SW480 (cell line): Measurements from ENCODE around the gene CIDEB.

Source experiments
- DNase-seq: peaks from one replicate; pipeline ENCODE4 v3.0.0-alpha.2; 2016; ENCODE audit warnings: low spot score

Gene CIDEB

DNA sequence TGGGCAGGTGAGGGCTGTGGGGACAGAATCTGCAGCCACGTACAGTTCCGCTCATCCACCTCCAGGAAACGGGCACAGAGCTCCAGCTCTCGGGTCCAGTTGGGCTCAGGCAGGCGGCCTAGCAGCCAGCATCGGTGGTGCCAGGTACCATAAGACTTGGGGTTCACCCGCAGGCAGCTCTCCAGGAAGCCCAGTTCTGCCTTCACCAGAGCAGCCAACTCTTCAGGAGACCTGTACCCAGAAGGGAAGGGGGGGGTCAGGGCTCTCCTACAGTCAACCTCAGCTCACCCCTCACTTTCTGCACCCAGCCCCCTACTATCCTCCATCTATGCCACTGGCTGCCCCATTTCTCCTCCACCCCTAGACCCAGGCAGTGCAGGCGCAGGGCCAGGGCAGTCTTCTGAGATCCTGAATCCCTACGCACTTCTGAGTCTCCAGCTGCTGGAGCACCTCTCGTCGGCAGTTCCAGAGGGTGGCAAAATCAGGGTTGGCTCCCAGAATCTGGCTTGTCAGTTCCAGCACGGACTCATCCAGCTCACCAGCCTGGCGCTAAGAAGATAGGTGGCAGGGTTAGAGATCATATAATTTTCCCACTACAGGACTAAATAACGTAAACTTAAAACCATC, 37.8 kb downstream of the CIDEB start:
- DNase-seq = no peak

DNA sequence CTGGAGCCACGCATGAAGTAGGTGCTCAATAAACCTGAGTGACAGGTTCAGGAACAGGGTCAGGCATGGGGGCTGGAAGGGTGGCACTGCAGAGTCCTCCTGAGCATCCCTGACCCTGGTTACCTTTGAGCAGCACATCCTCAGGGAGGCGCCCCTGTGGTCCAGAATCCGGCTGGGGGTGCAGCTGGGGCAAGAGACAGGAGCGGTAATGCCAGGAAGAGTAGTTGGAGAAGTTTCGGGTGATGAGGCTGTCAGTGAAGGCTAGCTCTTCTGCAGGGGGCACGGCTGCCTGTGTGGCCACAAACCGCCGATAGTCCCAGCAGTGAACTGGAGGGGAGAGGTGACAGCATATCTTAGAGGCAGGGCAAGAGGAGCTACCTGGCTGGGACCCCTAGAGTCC, 38.4 kb downstream of the CIDEB start:
- no peak for DNase-seq

- DNase-seq = no peak
These were observed 39.6 kb downstream of the CIDEB start for GRCh38 chr14:24268225-24268624.

DNA sequence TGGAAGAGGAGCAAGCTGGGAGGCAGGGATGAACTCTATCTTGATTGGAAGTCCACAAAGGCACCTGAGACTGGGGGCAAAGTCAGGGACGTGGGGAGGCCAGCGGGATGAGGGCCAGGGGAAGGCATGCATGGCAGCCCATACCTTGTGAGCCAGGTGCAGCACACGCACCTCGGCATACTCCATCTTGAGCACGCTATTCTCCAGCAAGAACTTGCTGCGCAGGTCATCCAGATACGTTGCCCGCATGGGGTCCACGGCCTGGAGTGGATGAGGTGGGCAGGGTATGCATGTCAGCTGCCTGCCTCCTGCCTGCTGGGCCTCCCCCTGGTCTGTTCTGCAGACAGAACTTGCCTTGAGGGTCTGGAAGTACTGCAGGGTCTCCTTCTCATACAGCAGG, 40.3 kb downstream of the CIDEB start:
- DNase-seq = no peak

GRCh38 chr14:24266344-24267244, 41.2 kb downstream of the CIDEB start:
- DNase-seq = no peak

DNA sequence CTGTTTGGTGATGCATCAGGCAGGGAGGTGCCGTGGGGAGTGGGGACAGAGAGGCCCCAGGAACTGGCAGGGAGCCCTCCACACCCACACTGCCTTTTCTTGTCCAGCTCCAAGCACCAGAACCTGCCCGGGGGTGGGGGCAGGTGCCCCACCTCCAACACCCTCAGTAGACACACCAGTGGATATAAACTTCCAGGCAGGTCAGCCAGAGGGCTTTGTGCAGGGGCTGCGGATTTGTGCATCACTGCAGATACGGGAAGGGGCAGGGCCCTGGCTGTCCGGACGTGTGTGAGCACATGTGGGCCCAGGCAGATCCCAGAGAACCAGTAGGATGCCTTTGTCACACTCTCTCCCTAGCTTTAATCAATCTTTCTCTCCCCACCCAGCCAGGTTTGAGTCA, 43.5 kb downstream of the CIDEB start:
- DNase-seq = no peak

DNA sequence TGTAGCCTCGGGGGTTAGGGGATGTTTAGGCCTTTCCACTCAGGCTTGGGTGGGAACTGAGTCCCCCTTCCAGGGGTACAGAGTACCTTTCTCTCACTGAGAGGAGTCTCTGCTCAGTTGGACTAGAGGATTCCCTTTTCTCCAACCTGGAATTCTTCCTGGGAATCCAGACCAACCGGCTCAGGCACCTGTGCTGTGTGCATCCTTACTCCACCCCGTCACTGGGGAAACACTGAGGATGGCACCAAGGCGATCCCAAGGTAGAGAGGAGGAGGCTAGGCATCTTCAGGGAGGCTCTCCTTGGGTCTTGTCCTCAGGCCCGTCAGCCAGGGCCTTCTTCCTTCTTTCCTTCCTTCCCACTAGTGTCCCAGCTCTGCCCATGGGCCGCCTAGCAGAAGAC, 43.9 kb downstream of the CIDEB start:
- DNase-seq = no peak

DNA sequence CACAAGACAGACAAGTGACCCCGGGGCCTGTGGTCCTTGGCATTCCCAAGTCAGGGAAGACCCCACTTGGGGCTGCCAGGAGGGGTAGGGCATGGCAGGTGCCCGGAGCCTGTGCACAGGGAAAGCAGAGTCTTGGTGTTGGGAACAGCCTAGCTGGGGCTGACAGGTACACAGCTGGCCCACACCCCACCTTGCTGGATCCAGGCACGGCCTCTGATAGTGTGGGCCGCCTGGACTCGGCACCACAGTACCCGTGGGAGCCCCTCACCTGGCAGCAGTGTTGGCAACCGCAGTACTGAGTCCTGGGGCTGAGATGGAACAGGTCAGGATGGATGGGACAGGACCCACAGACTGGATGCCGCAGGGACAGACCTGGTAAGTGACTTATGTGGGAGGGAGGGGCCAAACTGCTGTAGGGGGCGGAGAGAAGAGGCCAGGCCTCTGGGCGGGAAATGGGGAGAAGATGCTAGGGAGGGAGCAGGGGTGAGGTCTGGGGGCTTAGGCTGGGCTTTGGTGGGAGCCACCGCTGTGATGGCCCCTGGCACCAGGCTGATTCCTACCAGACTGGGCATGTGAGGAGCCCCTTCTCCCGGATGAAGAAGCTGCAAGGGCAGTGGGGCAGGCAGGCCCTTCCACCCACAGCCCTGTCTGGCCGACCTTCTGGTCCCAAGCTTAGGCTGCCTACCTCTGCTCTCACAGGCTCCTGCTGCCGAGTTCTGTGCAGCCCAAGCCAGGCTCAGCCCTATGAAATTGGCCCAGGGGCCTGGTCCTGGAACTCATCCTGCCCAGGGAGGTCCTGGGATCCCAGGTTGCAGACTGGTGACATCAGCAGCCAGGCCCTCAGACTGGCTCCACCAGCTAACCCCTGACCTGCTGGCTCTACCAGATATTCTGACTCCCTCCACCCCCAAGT, 44.7 kb downstream of the CIDEB start, which contains the start of gene TGM1:
Gene TGM1, minus strand, starts transcription at position 357 of the 913 bp plus-strand sequence. CDS start 825 bp downstream, outside the sequence.
- no peak for DNase-seq

DNA sequence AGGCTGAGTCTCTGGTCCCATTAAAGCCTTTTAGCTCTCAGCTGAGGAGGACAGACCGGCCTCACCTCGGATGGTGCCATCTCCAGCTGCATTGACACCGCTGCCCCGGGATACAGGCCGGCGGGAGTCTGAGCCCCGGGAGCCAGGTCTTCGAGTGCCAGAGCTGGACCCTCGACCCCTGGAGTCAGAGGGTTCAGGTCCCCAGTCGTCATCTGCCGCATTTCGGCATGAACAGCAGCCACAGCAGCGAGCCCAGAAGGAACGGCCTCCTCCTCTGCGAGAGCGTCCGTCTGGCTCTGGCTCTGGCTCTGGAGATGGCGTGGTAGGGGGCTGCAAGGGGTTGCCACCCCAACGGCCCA, 45.8 kb downstream of the CIDEB start:
- no peak for DNase-seq

DNA sequence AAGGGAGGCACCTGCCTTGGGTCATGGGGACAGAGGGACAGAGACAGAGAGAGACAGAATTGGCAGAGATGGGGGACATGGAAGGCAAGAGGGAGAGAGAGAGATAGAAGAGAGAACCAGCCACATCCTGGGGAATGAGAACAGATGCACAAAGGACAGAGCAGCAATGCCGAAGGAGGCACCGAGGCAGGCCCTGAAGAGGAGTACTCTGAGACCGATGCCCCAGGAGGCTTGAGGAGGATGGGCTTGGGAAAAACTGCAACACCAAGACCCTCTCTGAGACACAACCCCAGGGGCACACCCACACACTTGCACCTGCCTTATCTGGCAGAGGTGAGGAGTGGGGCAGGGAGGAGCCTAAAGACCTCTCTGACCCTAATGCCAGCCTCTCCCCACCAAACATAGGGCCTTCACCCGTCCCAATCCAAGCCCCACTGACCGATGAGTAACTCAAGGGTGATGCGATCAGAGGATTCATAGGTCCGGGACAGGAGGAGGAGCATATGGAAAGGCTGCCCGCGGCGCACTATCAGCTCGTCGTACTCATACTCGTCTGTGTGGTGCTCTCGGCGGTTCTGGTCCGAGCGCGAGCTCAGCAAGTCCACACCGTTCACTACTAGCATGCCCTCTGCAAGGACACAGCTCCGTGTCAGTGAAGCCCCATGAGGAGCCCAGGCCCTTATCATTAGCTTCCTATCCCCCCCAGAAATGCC, 46.4 kb downstream of the CIDEB start:
- DNase-seq = no peak

- no peak for DNase-seq
These were observed 47.0 kb downstream of the CIDEB start for GRCh38 chr14:24260780-24261157.

DNA sequence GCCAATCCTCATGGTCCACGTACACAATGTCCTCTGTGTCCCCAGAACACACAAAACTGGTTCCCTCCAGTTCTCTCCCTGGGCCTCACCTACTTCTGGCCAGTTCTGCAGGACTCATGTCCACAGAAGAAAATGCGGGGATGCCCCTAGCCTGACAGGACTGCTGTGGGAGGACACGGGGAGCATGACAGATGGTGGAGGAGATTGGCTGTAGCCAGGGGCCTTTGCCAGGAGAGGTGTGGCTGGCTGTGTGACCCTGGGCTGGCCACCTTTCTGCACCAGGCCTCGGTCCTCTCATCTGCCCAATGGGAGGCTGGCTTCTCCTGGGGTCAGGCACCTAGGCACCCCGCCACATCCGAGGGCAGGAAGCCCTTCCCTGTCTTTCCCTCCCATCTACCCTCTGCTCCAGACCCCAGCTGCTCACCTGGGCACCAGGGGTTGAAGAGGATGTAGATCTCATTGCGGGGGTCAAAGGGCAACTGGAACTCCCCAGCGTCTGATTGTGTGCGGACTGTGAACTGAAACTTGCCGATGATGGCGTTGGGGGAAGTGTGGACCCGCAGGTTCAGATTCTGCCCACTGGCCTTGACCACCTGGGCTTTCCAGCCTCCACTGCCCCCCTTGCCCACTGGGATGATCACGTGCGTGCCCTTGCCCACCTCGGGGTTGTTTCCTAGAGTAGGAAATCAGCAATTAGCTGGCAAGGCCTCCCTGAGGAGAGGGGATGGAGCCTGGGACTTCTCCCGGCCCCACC, 47.6 kb downstream of the CIDEB start:
- DNase-seq = no peak

GRCh38 chr14:24259282-24260025, 48.3 kb downstream of the CIDEB start:
- DNase-seq = no peak

DNA sequence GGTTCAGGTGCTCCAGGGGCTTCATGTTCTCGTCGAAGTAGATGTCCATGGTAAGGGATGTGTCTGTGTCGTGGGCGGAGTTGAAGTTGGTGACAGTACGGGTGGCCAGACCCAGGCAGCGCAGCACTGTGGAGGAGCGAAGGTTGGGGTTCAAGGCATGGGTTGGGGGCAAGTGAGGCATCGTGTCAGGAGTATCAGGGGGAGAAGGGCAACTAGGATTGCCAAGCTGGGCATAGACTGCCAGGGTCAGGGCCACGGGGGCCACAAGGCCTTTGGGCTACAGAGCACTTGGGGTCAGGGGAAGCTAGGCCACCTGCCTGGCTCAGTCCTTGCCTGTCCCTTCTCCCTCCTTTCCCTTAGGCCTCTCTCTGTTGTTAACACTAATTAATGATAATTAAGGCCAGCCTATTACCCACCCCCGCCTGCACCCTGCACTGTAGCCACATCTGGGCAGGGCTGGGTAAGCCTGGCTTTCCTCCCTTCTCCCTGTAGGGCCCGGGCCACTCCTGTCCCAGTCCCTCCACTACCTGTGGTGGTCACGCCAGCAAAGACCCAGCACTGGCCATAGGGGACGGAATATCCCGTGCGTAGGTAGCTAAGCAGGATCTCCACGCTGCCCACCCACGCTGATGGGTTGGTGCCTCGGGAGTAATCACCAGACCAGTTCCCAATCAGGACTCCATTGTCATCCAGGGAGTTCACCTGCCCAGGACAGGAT, 49.1 kb downstream of the CIDEB start:
- no peak for DNase-seq

DNA sequence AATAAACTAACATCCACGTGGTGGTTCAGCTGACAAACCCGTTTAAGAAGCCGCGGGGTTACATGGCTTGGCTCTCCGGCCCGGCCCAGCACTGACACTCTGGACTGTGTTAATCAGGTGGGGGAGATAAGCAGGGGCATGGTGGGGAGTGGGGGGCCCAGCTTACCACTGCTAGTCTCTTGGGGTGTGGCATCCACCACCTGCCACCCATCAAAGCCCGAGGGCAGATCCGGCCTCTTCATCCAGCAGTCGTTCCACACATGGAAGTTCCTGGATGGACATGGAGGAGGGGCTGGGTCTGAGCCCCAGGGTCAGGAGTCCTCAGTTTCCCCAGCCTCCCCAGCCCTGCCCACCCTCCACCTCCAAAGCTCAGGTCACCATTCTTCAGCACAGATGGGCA, 49.7 kb downstream of the CIDEB start:
- no peak for DNase-seq

- DNase-seq = no peak
These were observed 50.8 kb downstream of the CIDEB start for GRCh38 chr14:24256960-24257359.

- no peak for DNase-seq
These were observed 51.7 kb downstream of the CIDEB start for GRCh38 chr14:24255931-24256711.

DNA sequence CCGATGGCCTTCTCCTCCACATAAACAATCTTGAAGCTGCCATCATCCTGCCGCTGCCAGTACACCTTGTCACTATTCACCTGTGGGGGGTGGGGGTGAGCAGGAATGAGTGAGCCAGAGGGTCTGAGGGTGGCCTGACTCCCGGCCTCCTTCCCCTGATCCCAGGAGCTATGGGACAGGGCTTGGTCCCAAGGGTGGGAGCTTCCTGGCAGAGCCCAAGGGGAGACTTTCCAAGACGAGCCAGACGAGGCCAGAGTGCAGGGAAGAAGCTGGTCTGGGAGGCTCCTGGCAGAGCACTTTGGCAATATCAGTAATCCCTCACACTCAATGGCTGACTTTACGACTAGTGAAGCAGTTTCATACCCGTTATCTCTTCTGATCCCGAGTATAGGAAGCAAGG, 52.3 kb downstream of the CIDEB start:
- DNase-seq = no peak
